ENCODE measurements around the gene LRRC26. TPM values are rescaled to one million over a fixed set of nuclear protein-coding genes. Genes with fewer than 3 reads are reported as not detected.

Gene LRRC26
- total RNA-seq, 2 experiments from 2014 or later, result not detected

GRCh38 chr9:137204731-137205125 lies 34.9 kb upstream of the LRRC26 start:
- intact Hi-C loops (cut with micrococcal nuclease), result no loop called here
- ATAC-seq (no peak), DNase-seq (no peak)
- TF ChIP-seq, protein P1, sequence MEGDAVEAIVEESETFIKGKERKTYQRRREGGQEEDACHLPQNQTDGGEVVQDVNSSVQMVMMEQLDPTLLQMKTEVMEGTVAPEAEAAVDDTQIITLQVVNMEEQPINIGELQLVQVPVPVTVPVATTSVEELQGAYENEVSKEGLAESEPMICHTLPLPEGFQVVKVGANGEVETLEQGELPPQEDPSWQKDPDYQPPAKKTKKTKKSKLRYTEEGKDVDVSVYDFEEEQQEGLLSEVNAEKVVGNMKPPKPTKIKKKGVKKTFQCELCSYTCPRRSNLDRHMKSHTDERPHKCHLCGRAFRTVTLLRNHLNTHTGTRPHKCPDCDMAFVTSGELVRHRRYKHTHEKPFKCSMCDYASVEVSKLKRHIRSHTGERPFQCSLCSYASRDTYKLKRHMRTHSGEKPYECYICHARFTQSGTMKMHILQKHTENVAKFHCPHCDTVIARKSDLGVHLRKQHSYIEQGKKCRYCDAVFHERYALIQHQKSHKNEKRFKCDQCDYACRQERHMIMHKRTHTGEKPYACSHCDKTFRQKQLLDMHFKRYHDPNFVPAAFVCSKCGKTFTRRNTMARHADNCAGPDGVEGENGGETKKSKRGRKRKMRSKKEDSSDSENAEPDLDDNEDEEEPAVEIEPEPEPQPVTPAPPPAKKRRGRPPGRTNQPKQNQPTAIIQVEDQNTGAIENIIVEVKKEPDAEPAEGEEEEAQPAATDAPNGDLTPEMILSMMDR (IDR thresholded peaks at IDR 0.05), result no peak
- ChIA-PET CTCF (interaction anchor here (0.7 to 3.8 kb wide), 5 partner anchors 15 to 158 kb away, joined by 3 to 15 read pairs (median 4); partner anchors contain the start of genes NRARP and SSNA1), POLR2A (interaction anchor here (0.8 to 6.0 kb wide), 15 partner anchors 8 to 251 kb away, joined by 3 to 44 read pairs (median 3); partner anchors contain the start of genes CYSRT1 and SSNA1)
- H3K27ac Mint-ChIP-seq, result peak overlapping the region; percentile 93
- no peaks in the 10 kb centered on the region for H3K9me3 Mint-ChIP-seq
- H3K27me3 Mint-ChIP-seq, result no peaks in the 10 kb centered on the region
- H3K4me1 Mint-ChIP-seq (ENCODE audit: low read depth), result peaks cover 34% of the 10 kb centered on the region
- peak overlapping the region; percentile 93 for H3K4me3 Mint-ChIP-seq
- peaks cover 20% of the 10 kb centered on the region for H3K36me3 Mint-ChIP-seq (ENCODE audit: low read depth)

DNA sequence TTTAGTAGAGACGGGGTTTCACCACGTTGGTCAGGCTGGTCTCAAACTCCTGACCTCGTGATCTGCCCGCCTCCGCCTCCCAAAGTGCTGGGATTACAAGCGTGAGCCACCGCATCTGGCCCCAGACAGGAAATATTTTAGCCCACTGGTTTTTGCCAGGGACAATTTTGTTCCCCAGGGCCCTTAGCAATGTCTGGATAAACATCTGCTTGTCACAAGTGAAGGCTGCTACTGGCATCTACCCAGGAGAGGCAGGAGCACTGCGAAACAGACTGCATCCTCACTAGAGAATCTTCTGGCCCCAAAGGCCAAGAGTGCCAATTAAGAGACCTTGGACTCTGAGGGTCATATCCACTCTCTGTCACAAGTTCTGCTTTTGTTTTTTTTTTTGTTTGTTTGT lies 33.1 kb upstream of the LRRC26 start:
- no peaks in the 10 kb centered on the region for H3K27me3 Mint-ChIP-seq
- ChIA-PET CTCF (interaction anchor here (0.8 to 1.5 kb wide), 2 partner anchors 14 to 34 kb away, joined by 3 to 6 read pairs; partner anchors contain the start of genes ANAPC2 and SSNA1), POLR2A (interaction anchor here (0.9 to 6.0 kb wide), 4 partner anchors 9 to 38 kb away, joined by 3 to 44 read pairs (median 5); a partner anchor contains a TSS)
- peaks cover 35% of the 10 kb centered on the region for H3K4me1 Mint-ChIP-seq (ENCODE audit: low read depth)
- ATAC-seq, result no peak
- no peak for DNase-seq
- no peaks in the 10 kb centered on the region for H3K9me3 Mint-ChIP-seq
- TF ChIP-seq, protein P1 (IDR thresholded peaks at IDR 0.05), result no peak
- intact Hi-C loops (cut with micrococcal nuclease), result no loop called here
- no peak overlapping the region for H3K27ac Mint-ChIP-seq
- H3K36me3 Mint-ChIP-seq (ENCODE audit: low read depth), result peaks cover 12% of the 10 kb centered on the region
- no peak overlapping the region for H3K4me3 Mint-ChIP-seq

DNA sequence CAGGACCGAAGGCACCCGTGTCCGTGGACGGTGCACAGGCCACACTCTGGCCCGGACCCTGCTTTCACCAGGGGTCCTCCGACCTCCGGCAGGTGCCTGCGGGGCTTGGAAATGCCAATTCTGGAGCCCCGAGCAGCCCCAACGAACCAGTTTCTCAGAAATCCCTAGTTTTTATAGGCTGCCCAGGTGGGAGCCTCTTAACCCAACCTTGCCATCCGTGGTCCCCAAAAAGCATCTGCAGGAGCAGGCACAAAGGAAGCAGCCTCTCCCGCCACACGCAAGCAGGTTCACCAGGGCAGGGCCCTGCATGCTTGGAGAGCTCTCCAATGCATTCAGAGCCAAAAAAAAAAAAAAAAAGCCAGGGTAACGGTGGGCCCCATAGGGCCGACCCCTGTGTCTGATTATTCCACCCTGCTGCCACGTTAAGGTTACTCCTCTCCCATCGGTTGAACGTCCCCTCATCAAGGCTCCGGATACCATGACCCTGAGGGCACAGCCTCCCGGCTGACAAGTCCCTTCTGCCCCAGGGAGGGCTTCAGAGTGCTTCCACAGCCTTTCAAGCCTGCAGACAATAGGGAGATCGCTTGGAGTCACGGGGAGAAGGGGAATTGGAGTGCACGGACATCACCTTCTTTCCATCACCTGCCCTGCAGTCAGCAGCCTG lies 31.5 kb upstream of the LRRC26 start:
- ATAC-seq, result no peak
- intact Hi-C loops (cut with micrococcal nuclease), result no loop called here
- Mint-ChIP-seq H3K4me3 (peak overlapping the region; percentile 82), H3K9me3 (no peaks in the 10 kb centered on the region), H3K27me3 (no peaks in the 10 kb centered on the region), H3K27ac (peak overlapping the region; percentile 77), H3K4me1 (ENCODE audit: low read depth) (peaks cover 22% of the 10 kb centered on the region), H3K36me3 (ENCODE audit: low read depth) (no peaks in the 10 kb centered on the region)
- DNase-seq, result no peak
- TF ChIP-seq, protein P1 (IDR thresholded peaks at IDR 0.05), result no peak
- ChIA-PET POLR2A (interaction anchor here (0.9 to 1.6 kb wide), 4 partner anchors 9 to 35 kb away, joined by 3 to 6 read pairs (median 3); partner anchors contain the start of genes ANAPC2 and SSNA1), CTCF (interaction anchor here (0.8 to 1.5 kb wide), 6 partner anchors 8 to 74 kb away, joined by 3 to 8 read pairs (median 4); partner anchors contain the start of genes ANAPC2 and SSNA1)

GRCh38 chr9:137200311-137201204 lies 30.7 kb upstream of the LRRC26 start, which contains the start of gene TPRN:
TSS of gene TPRN (minus strand) at chr9:137200741. CDS start at chr9:137200711, 30 bp downstream.
- Mint-ChIP-seq H3K4me3 (peak within 1 kb of the TSS; percentile 82), H3K4me1 (ENCODE audit: low read depth) (peaks cover 22% of the 10 kb centered on the region), H3K27ac (peak within 1 kb of the TSS; percentile 77), H3K36me3 (ENCODE audit: low read depth) (no peaks in the 10 kb centered on the region), H3K9me3 (no peaks in the 10 kb centered on the region), H3K27me3 (no peaks in the 10 kb centered on the region)
- TF ChIP-seq, protein P1 (IDR thresholded peaks at IDR 0.05), result no peak
- POLR2A ChIA-PET, result interaction anchor here (0.6 to 1.1 kb wide), 4 partner anchors 8 to 36 kb away, joined by 3 read pairs; partner anchors contain the start of genes ANAPC2 and SSNA1
- intact Hi-C loops (cut with micrococcal nuclease), result no loop called here
- ATAC-seq (peak; percentile 98), DNase-seq (peak; percentile 99)
- CTCF ChIA-PET, result interaction anchor here (0.5 to 1.3 kb wide), 9 partner anchors 9 to 165 kb away, joined by 3 to 8 read pairs (median 3); partner anchors contain the start of gene SSNA1

Data from activated CD8-positive, alpha-beta T cell treated with anti-CD3 and anti-CD28 coated beads for 36 hours (primary cell).